Activated CD4-positive, alpha-beta memory T cell treated with anti-CD3 and anti-CD28 coated beads, Interleukin-2, amount 10 ng/mL, durations not matched to agents 7 days and 5 days (primary cell): ENCODE data around the gene DENND5A. TPM values are rescaled to one million over a fixed set of nuclear protein-coding genes. Genes with fewer than 3 reads are reported as not detected.
"Not testable (repeated sequence)": the region's sequence is repeated elsewhere in the genome, so short reads cannot be mapped to it uniquely, and the experiment has no call there.

Source experiments
- CTCF ChIA-PET: fragments of 350-600 bp; sonication (Branson Sonifier 250); formaldehyde crosslinking; loops from one replicate; lab custom pipeline; 2021; ENCODE audit warnings: antibody characterized with exemption, inconsistent platforms; lab: Charles Lee
- POLR2A ChIA-PET: fragments of 350-600 bp; sonication (Branson Sonifier 250); formaldehyde crosslinking; loops from one replicate; lab custom pipeline; 2021; ENCODE audit warnings: antibody characterized with exemption; lab: Charles Lee
- DNase-seq: peaks from one replicate; pipeline ENCODE4 v3.0.0-alpha.2; 2020
- H3K27ac Mint-ChIP-seq: one replicate; pipeline ENCODE4 v1.8.0; 2021; ENCODE audit warnings: mild to moderate bottlenecking, mixed read lengths
- H3K27me3 Mint-ChIP-seq: one replicate; pipeline ENCODE4 v1.8.0; 2021; ENCODE audit warnings: mixed read lengths
- H3K36me3 Mint-ChIP-seq: one replicate; pipeline ENCODE4 v1.8.0; 2021; ENCODE audit warnings: low read depth, mixed read lengths
- H3K4me1 Mint-ChIP-seq: one replicate; pipeline ENCODE4 v1.8.0; 2021; ENCODE audit warnings: mixed read lengths
- H3K4me3 Mint-ChIP-seq: one replicate; pipeline ENCODE4 v1.8.0; 2021; ENCODE audit warnings: mild to moderate bottlenecking, mixed read lengths
- H3K9me3 Mint-ChIP-seq: one replicate; pipeline ENCODE4 v1.8.0; 2021; ENCODE audit warnings: mixed read lengths
- total RNA-seq, 2 experiments: library from RNA; stranded (reverse); gene quantifications; one replicate each; pipeline ENCODE4 v1.2.3, GENCODE V29; 2021

The DENND5A gene
- total RNA-seq, 2 experiments from 2014 or later: 11.6 to 13.7 TPM

GRCh38 chr11:9120664-9121468, 144.3 kb downstream of the DENND5A start:
- no peaks in the 10 kb centered on the region for H3K9me3 Mint-ChIP-seq
- H3K27me3 Mint-ChIP-seq: peaks cover 7% of the 10 kb centered on the region
- no peak for DNase-seq
- POLR2A ChIA-PET: no interaction called here
- H3K27ac Mint-ChIP-seq: no peak overlapping the region
- H3K4me3 Mint-ChIP-seq: no peak overlapping the region
- H3K4me1 Mint-ChIP-seq: no peaks in the 10 kb centered on the region
- peaks cover 3% of the 10 kb centered on the region for H3K36me3 Mint-ChIP-seq
- CTCF ChIA-PET: interaction anchor here (2.2 kb wide), 1 partner anchor 17 kb away, joined by 7 read pairs; no protein-coding TSS in a partner anchor

- no peak overlapping the region for H3K27ac Mint-ChIP-seq
- no peak overlapping the region for H3K4me3 Mint-ChIP-seq
- peaks cover 9% of the 10 kb centered on the region for H3K9me3 Mint-ChIP-seq
- no peak for DNase-seq
- H3K4me1 Mint-ChIP-seq: no peaks in the 10 kb centered on the region
- ChIA-PET CTCF (no interaction called here), POLR2A (no interaction called here)
- peaks cover 3% of the 10 kb centered on the region for H3K36me3 Mint-ChIP-seq
- H3K27me3 Mint-ChIP-seq: peaks cover 8% of the 10 kb centered on the region
Measured at GRCh38 chr11:9118277-9118676, 146.9 kb downstream of the DENND5A start.

GRCh38 chr11:9112075-9112474, 153.1 kb downstream of the DENND5A start:
- H3K27me3 Mint-ChIP-seq: peaks cover 9% of the 10 kb centered on the region
- ChIA-PET POLR2A (no interaction called here), CTCF (interaction anchor here (1.7 kb wide), 1 partner anchor 19 kb away, joined by 4 read pairs; no protein-coding TSS in a partner anchor)
- no peak overlapping the region for H3K4me3 Mint-ChIP-seq
- H3K9me3 Mint-ChIP-seq: peaks cover 20% of the 10 kb centered on the region
- H3K27ac Mint-ChIP-seq: no peak overlapping the region
- H3K4me1 Mint-ChIP-seq: no peaks in the 10 kb centered on the region
- H3K36me3 Mint-ChIP-seq: peaks cover 5% of the 10 kb centered on the region
- no peak for DNase-seq

GRCh38 chr11:9109858-9110731, 155.1 kb downstream of the DENND5A start:
- CTCF ChIA-PET: interaction anchor here (1.8 kb wide), 1 partner anchor 94 kb away, joined by 4 read pairs; no protein-coding TSS in a partner anchor
- H3K27ac Mint-ChIP-seq: no peak overlapping the region
- DNase-seq: no peak
- POLR2A ChIA-PET: no interaction called here
- H3K36me3 Mint-ChIP-seq: peaks cover 5% of the 10 kb centered on the region
- H3K4me3 Mint-ChIP-seq: no peak overlapping the region
- H3K4me1 Mint-ChIP-seq: no peaks in the 10 kb centered on the region
- peaks cover 18% of the 10 kb centered on the region for H3K9me3 Mint-ChIP-seq
- peaks cover 18% of the 10 kb centered on the region for H3K27me3 Mint-ChIP-seq

GRCh38 chr11:9104580-9104979, 160.6 kb downstream of the DENND5A start:
- no peak for DNase-seq
- POLR2A ChIA-PET: no interaction called here
- Mint-ChIP-seq H3K27ac (no peak overlapping the region), H3K36me3 (no peaks in the 10 kb centered on the region), H3K9me3 (no peaks in the 10 kb centered on the region), H3K4me1 (no peaks in the 10 kb centered on the region), H3K27me3 (peaks cover 45% of the 10 kb centered on the region), H3K4me3 (no peak overlapping the region)
- CTCF ChIA-PET: interaction anchor here (0.7 to 2.1 kb wide), 3 partner anchors 9 to 1827 kb away, joined by 3 to 5 read pairs (median 3); no protein-coding TSS in a partner anchor

GRCh38 chr11:9103542-9104276, 161.4 kb downstream of the DENND5A start:
- peaks cover 44% of the 10 kb centered on the region for H3K27me3 Mint-ChIP-seq
- ChIA-PET POLR2A (no interaction called here), CTCF (interaction anchor here (0.7 to 2.1 kb wide), 3 partner anchors 8 to 1826 kb away, joined by 3 to 5 read pairs (median 3); no protein-coding TSS in a partner anchor)
- no peak overlapping the region for H3K4me3 Mint-ChIP-seq
- no peak for DNase-seq
- H3K4me1 Mint-ChIP-seq: no peaks in the 10 kb centered on the region
- H3K9me3 Mint-ChIP-seq: no peaks in the 10 kb centered on the region
- H3K27ac Mint-ChIP-seq: no peak overlapping the region
- H3K36me3 Mint-ChIP-seq: no peaks in the 10 kb centered on the region

GRCh38 chr11:9099617-9100016, 165.5 kb downstream of the DENND5A start:
- ChIA-PET POLR2A (no interaction called here), CTCF (interaction anchor here (4.5 kb wide), 1 partner anchor 85 kb away, joined by 19 read pairs; no protein-coding TSS in a partner anchor)
- no peaks in the 10 kb centered on the region for H3K4me1 Mint-ChIP-seq
- no peak overlapping the region for H3K4me3 Mint-ChIP-seq
- DNase-seq: no peak
- no peak overlapping the region for H3K27ac Mint-ChIP-seq
- no peaks in the 10 kb centered on the region for H3K9me3 Mint-ChIP-seq
- H3K36me3 Mint-ChIP-seq: no peaks in the 10 kb centered on the region
- H3K27me3 Mint-ChIP-seq: peaks cover 34% of the 10 kb centered on the region

GRCh38 chr11:9098455-9098854, 166.7 kb downstream of the DENND5A start:
- DNase-seq, H3K27ac Mint-ChIP-seq, H3K9me3 Mint-ChIP-seq, H3K36me3 Mint-ChIP-seq, H3K4me3 Mint-ChIP-seq, POLR2A ChIA-PET, H3K4me1 Mint-ChIP-seq: not testable (repeated sequence)
- peaks cover 33% of the 10 kb centered on the region for H3K27me3 Mint-ChIP-seq
- CTCF ChIA-PET: interaction anchor here (4.5 kb wide), 1 partner anchor 84 kb away, joined by 19 read pairs; no protein-coding TSS in a partner anchor

GRCh38 chr11:9097186-9097943, 167.8 kb downstream of the DENND5A start:
- H3K27ac Mint-ChIP-seq, H3K36me3 Mint-ChIP-seq, H3K4me1 Mint-ChIP-seq, POLR2A ChIA-PET, H3K4me3 Mint-ChIP-seq, DNase-seq, H3K9me3 Mint-ChIP-seq: not testable (repeated sequence)
- CTCF ChIA-PET: interaction anchor here (0.9 to 4.5 kb wide), 3 partner anchors 40 to 83 kb away, joined by 3 to 19 read pairs (median 3); no protein-coding TSS in a partner anchor
- H3K27me3 Mint-ChIP-seq: peaks cover 43% of the 10 kb centered on the region

GRCh38 chr11:9096427-9096826, 168.7 kb downstream of the DENND5A start:
- ChIA-PET POLR2A (no interaction called here), CTCF (interaction anchor here (0.6 to 4.9 kb wide), 6 partner anchors 41 to 414 kb away, joined by 3 to 34 read pairs (median 4); no protein-coding TSS in a partner anchor)
- Mint-ChIP-seq H3K27ac (no peak overlapping the region), H3K27me3 (peaks cover 43% of the 10 kb centered on the region), H3K36me3 (no peaks in the 10 kb centered on the region), H3K9me3 (no peaks in the 10 kb centered on the region), H3K4me1 (peaks cover 5% of the 10 kb centered on the region), H3K4me3 (no peak overlapping the region)
- DNase-seq: no peak

- POLR2A ChIA-PET: interaction anchor here (0.5 kb wide), 1 partner anchor 84 kb away, joined by 3 read pairs; no protein-coding TSS in a partner anchor
- H3K9me3 Mint-ChIP-seq: no peaks in the 10 kb centered on the region
- no peak overlapping the region for H3K4me3 Mint-ChIP-seq
Measured at GRCh38 chr11:9095421-9095820, 169.7 kb downstream of the DENND5A start.

More at GRCh38 chr11:9095421-9095820, 169.7 kb downstream of the DENND5A start:
- Mint-ChIP-seq H3K4me1 (peaks cover 6% of the 10 kb centered on the region), H3K36me3 (no peaks in the 10 kb centered on the region), H3K27me3 (peaks cover 40% of the 10 kb centered on the region), H3K27ac (no peak overlapping the region)
- CTCF ChIA-PET: interaction anchor here (1.0 to 4.9 kb wide), 5 partner anchors 9 to 180 kb away, joined by 3 to 34 read pairs (median 3); no protein-coding TSS in a partner anchor
- no peak for DNase-seq
